NT2/D1 (cell line): ENCODE measurements around the gene ANKRD6.
"Not testable (repeated sequence)": the region's sequence is repeated elsewhere in the genome, so short reads cannot be mapped to it uniquely, and the experiment has no call there.

Experiments
- DNase-seq: peaks from one replicate; pipeline ENCODE4 v3.0.0-alpha.2; 2011; ENCODE audit warnings: low read depth, low spot score
- H3K27me3 ChIP-seq: 2 replicates; pipeline ENCODE4 v1.6.0; 2011; ENCODE audit warnings: mild to moderate bottlenecking; ENCODE audit not compliant: insufficient read length, insufficient read depth
- H3K36me3 ChIP-seq: 2 replicates; pipeline ENCODE4 v1.6.1; 2011; ENCODE audit warnings: mild to moderate bottlenecking, low read length, mixed read lengths; ENCODE audit not compliant: insufficient read depth, insufficient read length
- H3K4me1 ChIP-seq: 2 replicates; pipeline ENCODE4 v1.5.1; 2011; ENCODE audit not compliant: insufficient read depth, insufficient read length
- H3K4me3 ChIP-seq: 2 replicates; pipeline ENCODE4 v1.5.1; 2011; ENCODE audit warnings: low read depth; ENCODE audit not compliant: insufficient read length
- H3K9ac ChIP-seq: 2 replicates; pipeline ENCODE4 v1.6.0; 2011; ENCODE audit warnings: low read depth; ENCODE audit not compliant: insufficient read length
- H3K9me3 ChIP-seq: 2 replicates; pipeline ENCODE4 v1.5.1; 2011; ENCODE audit warnings: mild to moderate bottlenecking, low read length; ENCODE audit not compliant: insufficient read depth
- SUZ12 ChIP-seq: IDR thresholded peaks from 2 replicates; pipeline ENCODE4 v1.6.1; 2011; ENCODE audit not compliant: insufficient read length, insufficient read depth; ENCODE audit errors: extremely low read depth
- YY1 ChIP-seq: IDR thresholded peaks from 2 replicates; pipeline ENCODE4 v1.6.1; 2011; ENCODE audit not compliant: insufficient read length, insufficient read depth
- ZNF274 ChIP-seq: IDR thresholded peaks from 2 replicates; pipeline ENCODE4 v1.6.1; 2011; ENCODE audit warnings: mild to moderate bottlenecking, low read depth, low read length

Gene ANKRD6

DNA sequence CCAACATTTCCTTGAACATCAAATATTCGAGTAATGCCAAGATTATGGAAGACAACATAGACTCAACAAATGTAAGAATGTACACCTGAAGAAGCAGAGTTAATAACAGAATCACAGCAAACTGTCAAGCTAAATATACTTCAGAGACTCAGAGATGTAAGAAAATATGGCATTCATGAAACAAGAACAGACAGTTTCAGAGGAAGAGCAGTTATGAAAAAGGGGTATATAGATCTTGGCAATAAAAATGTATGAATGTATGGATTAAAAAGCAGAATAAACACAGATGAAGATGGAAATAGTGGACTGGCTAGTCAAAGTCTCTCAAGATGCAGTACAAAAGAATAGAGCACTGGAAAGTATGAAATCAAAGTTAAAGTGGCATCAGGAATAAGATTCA, 39.3 kb upstream of the ANKRD6 start:
- no peak for DNase-seq
- Histone ChIP-seq H3K4me1 (no peaks in the 10 kb centered on the region), H3K9me3 (no peaks in the 10 kb centered on the region), H3K36me3 (no peaks in the 10 kb centered on the region), H3K27me3 (no peaks in the 10 kb centered on the region), H3K9ac (no peak overlapping the region), H3K4me3 (no peak overlapping the region)
- TF ChIP-seq SUZ12 (no peak), YY1 (no peak)

DNA sequence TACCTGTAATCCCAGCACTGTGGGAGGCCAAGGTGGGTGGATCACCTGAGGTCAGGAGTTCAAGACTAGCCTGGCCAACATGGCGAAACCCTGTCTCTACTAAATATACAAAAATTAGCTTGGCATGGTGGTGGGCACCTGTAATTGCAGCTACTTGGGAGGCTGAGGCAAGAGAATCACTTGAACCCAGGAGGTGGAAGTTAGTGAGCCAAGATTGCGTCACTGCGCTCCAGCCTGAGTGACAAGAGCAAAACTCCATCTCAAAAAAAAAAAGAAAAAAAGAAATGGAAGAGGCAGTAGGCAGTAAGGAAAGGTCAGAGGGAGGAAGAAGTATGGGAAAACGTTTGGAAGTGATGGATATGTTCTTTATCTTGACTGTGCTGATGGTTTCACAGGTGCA, 35.1 kb upstream of the ANKRD6 start:
- H3K9me3 ChIP-seq, DNase-seq, H3K9ac ChIP-seq, H3K36me3 ChIP-seq, H3K4me3 ChIP-seq, H3K27me3 ChIP-seq, H3K4me1 ChIP-seq: not testable (repeated sequence)

DNA sequence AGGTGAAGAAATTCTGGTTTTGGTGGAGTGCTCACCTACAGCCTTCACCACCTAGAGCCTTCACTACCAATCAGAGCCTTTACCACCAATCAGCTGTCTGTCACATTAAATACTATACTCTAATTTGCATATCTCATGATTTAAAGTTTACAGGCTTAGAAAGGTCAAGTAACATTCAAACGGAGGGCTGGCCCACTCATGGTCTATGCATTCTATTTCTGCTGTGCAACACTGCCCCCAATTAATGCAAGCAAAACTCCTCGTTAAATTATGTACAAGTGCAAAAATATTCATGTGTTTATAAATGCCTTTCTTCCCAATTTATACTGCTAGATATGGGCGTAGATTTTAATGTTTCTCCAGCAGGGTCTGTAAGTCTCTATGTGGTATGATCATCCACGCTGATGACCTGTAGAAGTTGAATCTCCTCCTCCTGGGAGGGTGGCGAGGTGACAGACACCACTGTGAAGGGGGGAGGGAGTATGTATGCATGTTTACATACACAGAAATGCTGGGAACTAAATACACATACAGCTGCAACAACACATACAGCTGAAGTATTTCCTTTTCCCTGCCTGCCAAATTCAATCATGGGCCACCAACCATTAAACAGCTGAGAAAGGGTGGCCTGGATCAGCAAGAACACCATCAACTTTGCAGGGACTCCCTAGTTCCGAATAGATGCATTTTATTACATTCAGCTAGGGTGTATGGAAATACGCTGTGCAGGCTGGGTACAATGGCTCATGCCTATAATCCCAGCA, 34.0 kb upstream of the ANKRD6 start:
- Histone ChIP-seq H3K27me3 (no peaks in the 10 kb centered on the region), H3K9me3 (no peaks in the 10 kb centered on the region), H3K4me3 (no peak overlapping the region), H3K4me1 (peaks cover 2% of the 10 kb centered on the region), H3K9ac (no peak overlapping the region), H3K36me3 (no peaks in the 10 kb centered on the region)
- no peak for DNase-seq
- TF ChIP-seq YY1 (no peak), SUZ12 (no peak), ZNF274 (no peak)

DNA sequence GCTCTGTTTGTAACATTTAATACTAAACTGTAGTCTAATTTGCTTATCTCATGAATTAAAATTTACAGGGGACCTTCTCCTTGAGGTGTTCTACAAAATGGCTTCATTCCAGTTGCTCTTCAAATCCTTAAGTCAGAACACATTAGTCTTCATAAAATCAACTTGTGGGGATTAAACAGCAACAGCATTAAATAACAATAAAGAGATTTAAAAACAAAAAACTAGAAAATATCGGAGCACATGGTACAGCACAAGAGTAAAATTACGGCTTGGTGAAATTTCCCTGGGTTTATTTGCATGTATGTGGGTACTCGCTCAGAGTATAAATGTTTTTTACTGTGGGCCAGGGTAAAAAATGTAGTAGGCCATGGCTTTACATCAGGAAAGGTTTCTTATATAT, 32.9 kb upstream of the ANKRD6 start:
- no peak for DNase-seq
- Histone ChIP-seq H3K4me1 (peaks cover 2% of the 10 kb centered on the region), H3K9ac (no peak overlapping the region), H3K27me3 (no peaks in the 10 kb centered on the region), H3K4me3 (no peak overlapping the region), H3K9me3 (no peaks in the 10 kb centered on the region), H3K36me3 (no peaks in the 10 kb centered on the region)
- TF ChIP-seq YY1 (no peak), SUZ12 (no peak), ZNF274 (no peak)

DNA sequence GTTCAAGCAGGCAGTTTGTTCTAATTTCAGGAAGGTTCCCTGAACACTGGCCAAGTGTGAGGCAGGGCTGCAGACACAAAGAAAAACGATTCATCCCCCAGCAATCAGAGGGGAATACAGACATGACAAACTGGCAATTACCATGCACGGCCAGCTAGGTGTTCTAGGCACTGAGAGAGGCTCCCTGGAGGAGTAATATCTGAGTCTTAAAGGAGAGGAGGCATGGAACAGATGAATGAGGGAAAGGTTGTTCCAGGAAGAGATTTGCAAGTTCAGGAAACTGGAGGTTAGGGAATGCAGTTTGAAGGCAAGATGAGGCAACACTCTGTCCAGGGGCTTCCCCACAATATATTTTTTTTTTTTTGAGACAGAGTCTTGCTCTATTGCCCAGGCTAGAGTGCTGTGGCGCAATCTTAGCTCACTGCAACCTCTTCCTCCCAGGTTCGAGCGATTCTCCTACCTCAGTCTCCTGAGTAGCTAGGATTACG, 32.0 kb upstream of the ANKRD6 start:
- Histone ChIP-seq H3K27me3 (no peaks in the 10 kb centered on the region), H3K9me3 (no peaks in the 10 kb centered on the region), H3K4me1 (peaks cover 2% of the 10 kb centered on the region), H3K9ac (no peak overlapping the region), H3K36me3 (no peaks in the 10 kb centered on the region), H3K4me3 (no peak overlapping the region)
- TF ChIP-seq YY1: no peak
- TF ChIP-seq ZNF274: no peak
- TF ChIP-seq SUZ12: no peak
- DNase-seq: no peak

DNA sequence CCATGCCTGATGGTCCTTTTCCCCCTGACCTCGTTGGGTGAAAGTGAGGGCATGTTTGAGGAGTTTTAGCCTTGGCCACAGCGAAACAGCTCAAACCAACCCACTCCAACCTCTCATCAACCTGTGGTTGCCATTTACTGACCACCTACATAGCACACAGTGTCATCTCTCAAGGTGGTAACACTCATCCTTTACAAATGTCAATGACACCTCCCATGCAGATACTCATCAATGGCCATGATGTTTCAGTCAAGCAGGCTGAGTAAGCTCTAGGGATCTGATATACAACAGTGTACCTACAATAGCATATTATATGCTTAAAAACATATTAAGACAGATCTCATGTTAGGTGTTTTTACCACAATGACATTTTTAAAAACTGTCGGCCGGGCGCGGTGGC, 30.2 kb upstream of the ANKRD6 start:
- H3K27me3 ChIP-seq: peaks cover 3% of the 10 kb centered on the region
- no peak for DNase-seq
- TF ChIP-seq SUZ12 (no peak), YY1 (no peak), ZNF274 (no peak)
- no peak overlapping the region for H3K9ac ChIP-seq
- H3K4me1 ChIP-seq: peaks cover 2% of the 10 kb centered on the region
- H3K4me3 ChIP-seq: no peak overlapping the region
- H3K36me3 ChIP-seq: no peaks in the 10 kb centered on the region
- H3K9me3 ChIP-seq: no peaks in the 10 kb centered on the region

DNA sequence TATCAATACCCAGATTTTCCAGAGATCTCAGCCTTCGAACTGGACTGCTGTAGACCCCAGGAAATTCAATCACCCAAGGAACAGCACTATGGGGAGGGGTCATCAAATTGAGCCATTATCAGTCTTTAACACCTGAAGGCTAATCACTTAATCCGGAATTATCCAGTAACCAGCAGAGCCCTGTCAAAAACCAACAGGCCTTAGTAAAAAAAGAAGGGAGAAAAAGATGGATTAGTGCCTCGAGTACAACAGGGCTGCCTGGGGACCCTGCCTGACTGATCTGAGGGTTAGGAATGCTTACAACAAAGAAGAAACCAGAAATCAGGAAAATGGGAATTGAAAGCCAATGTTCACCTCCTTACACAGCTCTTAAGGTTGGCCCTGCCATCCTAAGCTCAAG, 28.4 kb upstream of the ANKRD6 start:
- H3K4me3 ChIP-seq: no peak overlapping the region
- no peak for DNase-seq
- peaks cover 2% of the 10 kb centered on the region for H3K4me1 ChIP-seq

More for the DNA sequence above, 28.4 kb upstream of the ANKRD6 start:
- Histone ChIP-seq H3K27me3 (peaks cover 6% of the 10 kb centered on the region), H3K9ac (no peak overlapping the region), H3K36me3 (no peaks in the 10 kb centered on the region), H3K9me3 (no peaks in the 10 kb centered on the region)
- TF ChIP-seq ZNF274 (no peak), YY1 (no peak), SUZ12 (no peak)
